Kidney epithelial cell (primary cell): ENCODE results near the gene YY1. TPM values are rescaled to one million over a fixed set of nuclear protein-coding genes. Genes with fewer than 3 reads are reported as not detected.
"Not testable (repeated sequence)": the region's sequence is repeated elsewhere in the genome, so short reads cannot be mapped to it uniquely, and the experiment has no call there.

ENCODE experiments used
- DNase-seq: peaks from one replicate; pipeline ENCODE4 v3.0.0-alpha.2; 2010; ENCODE audit warnings: low read depth
- H3K27me3 ChIP-seq: 2 replicates; pipeline ENCODE4 v1.6.0; 2011; ENCODE audit warnings: low read length; ENCODE audit not compliant: control insufficient read depth, insufficient read depth
- H3K36me3 ChIP-seq: 2 replicates; pipeline ENCODE4 v1.5.1; 2011; ENCODE audit warnings: low read length; ENCODE audit not compliant: control insufficient read depth, insufficient read depth
- H3K4me3 ChIP-seq: 2 replicates; pipeline ENCODE4 v1.5.1; 2011; ENCODE audit warnings: low read depth, mild to moderate bottlenecking, control low read depth, low read length
- total RNA-seq: library from RNA; depleted of rRNA; stranded (reverse); fragments of >200 nt; gene quantifications from 2 replicates; pipeline ENCODE4 v1.2.3, GENCODE V29; 2015
- TF ChIP-seq, protein P1 (sequence below): IDR thresholded peaks from 2 replicates; pipeline ENCODE4 v1.5.1; 2011; ENCODE audit warnings: mild to moderate bottlenecking, moderate library complexity, low read length, control low read depth, inconsistent platforms; ENCODE audit not compliant: insufficient read depth, poor library complexity, severe bottlenecking

YY1 gene
- total RNA-seq, 1 donor from 2014 or later, result 40.9 TPM

DNA sequence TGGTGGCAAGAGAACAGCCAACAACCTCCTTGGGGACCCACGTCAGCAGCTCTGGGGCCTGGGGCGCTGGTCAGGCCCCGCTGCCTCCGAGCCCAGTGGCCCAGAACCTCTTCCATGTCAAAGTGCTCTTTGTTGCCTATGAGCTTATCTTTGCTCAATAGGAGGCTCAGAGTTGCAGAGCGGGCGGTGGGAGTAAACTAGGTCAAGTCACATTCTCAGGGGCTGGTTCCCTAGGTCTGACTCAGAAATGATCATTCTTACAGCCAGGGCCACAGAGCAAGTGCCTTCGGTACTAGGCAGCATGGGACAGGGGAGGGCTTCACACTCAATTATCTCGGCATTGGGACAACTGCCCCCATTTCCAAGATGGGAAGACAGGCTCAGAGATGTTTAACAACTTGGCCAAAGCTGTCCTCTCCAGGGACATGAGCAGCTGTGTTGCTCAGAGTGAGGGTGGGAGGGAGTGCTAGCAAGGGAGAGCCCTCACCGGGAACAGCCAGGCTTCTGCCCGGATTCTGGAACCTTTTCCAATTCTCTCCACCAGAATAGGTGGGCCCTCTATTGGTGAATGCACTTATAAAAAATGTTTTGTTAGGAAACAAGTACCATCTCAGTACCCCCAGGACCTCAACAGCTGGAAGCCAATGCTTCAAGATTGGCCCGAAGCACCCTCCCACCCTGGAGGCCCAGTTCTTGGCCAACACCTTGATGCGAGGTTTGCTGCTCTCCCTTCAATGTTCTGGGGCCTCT, 55.4 kb downstream of the YY1 start:
- no peak for DNase-seq
- TF ChIP-seq, protein P1, sequence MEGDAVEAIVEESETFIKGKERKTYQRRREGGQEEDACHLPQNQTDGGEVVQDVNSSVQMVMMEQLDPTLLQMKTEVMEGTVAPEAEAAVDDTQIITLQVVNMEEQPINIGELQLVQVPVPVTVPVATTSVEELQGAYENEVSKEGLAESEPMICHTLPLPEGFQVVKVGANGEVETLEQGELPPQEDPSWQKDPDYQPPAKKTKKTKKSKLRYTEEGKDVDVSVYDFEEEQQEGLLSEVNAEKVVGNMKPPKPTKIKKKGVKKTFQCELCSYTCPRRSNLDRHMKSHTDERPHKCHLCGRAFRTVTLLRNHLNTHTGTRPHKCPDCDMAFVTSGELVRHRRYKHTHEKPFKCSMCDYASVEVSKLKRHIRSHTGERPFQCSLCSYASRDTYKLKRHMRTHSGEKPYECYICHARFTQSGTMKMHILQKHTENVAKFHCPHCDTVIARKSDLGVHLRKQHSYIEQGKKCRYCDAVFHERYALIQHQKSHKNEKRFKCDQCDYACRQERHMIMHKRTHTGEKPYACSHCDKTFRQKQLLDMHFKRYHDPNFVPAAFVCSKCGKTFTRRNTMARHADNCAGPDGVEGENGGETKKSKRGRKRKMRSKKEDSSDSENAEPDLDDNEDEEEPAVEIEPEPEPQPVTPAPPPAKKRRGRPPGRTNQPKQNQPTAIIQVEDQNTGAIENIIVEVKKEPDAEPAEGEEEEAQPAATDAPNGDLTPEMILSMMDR, result no peak
- no peak overlapping the region for H3K4me3 ChIP-seq
- peaks cover 4% of the 10 kb centered on the region for H3K36me3 ChIP-seq
- no peaks in the 10 kb centered on the region for H3K27me3 ChIP-seq

DNA sequence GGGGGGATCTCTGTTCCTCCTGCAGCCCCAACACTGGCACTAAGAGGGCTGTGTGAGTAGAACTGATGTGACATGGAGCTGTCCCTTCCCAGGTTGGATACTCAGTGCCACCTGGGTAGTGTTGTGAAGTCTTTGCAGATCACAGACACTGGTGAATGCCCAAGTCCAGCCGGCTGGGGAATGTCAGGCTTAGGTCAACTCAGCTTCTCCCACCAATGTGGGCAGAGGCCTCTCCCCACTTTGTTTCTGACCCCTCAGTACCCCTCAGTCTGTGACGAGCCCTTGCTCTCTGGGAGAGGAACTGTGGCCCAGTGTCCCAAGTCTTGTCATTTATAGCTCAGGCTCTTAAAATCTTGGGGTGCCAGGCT, 56.0 kb downstream of the YY1 start:
- TF ChIP-seq, protein P1, result no peak
- no peak overlapping the region for H3K4me3 ChIP-seq
- H3K36me3 ChIP-seq, result peaks cover 4% of the 10 kb centered on the region
- H3K27me3 ChIP-seq, result no peaks in the 10 kb centered on the region
- no peak for DNase-seq

DNA sequence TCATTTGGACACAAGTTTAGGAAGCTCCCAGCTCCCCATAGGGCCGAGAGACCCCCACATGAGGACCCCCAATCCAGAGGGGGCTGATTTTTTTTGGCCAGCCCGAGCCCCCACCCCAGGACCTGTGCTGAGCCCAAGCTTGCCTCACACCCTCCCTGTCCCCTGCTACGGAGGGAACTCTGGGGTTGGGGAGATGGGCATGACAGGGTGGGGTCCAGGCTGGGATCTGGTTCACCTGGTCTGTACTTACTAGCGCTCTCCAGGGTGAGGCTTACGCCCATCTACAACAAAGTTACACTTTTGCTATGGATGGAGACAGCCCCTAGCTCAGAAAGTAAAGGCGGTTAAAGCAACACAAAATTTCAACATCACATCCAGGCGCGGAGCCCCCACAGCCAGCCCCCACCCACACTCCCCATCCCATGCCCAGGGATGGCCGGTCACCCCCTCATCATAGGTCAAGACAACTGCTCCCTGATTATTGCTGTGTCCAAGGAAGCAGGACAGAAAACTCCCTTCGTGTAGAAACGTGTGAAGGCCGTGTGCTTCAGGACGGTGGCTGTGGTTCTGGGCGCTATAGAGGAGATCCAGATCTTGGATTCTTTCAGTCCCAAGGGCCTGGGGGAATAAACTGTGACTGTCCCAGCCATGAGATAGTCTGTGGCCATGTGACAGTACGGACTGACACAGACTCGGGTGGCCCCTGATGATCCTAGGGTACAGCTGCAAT, 56.6 kb downstream of the YY1 start:
- no peak for DNase-seq
- H3K27me3 ChIP-seq, result no peaks in the 10 kb centered on the region
- TF ChIP-seq, protein P1, result no peak

DNA sequence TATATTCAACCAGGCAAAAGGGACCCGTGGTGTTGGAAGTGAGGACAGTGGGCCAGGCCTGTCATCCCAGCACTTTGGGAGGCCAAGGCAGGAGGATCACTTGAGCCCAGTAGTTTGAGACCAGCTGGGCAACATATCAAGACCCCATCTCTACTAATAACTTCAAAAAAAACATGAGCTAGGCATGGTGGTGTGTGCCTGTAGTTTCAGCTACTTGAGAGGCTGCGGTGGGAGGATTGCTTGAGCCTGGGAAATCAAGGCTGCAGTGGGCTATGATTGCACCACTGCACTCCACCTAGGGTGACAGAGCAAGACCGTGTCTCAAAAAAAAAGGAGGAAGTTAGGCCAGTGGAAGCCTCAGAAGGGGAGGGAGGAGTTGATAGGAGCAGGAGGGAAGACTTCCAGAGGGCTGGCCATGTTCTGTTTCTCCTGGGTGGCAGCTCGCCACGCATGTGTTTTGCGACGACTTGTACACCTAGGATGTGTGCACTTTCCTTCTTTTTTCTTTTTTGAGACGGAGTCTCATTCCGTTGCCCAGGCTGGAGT, 57.2 kb downstream of the YY1 start:
- TF ChIP-seq, protein P1, result no peak
- DNase-seq, result no peak
- H3K4me3 ChIP-seq, result no peak overlapping the region

More for the DNA sequence above, 56.6 kb downstream of the YY1 start:
- H3K4me3 ChIP-seq, result no peak overlapping the region
- H3K36me3 ChIP-seq, result peaks cover 4% of the 10 kb centered on the region

DNA sequence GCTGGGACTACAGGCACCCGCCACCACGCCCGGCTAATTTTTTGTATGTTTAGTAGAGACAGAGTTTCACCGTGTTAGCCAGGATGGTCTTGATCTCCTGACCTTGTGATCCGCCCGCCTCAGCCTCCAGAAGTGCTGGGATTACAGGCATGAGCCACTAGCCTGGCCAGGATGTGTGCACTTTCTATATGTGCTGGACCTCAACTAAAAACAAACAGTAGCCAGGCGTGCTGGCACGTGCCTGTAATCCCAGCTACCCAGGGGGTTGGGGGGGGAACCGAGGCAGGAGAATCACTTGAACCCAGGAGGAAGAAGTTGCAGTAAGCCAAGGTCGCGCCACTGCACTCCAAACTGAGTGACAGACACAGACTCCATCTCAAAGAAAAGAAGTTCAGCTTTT, 57.8 kb downstream of the YY1 start:
- not testable (repeated sequence) for H3K4me3 ChIP-seq, DNase-seq, H3K27me3 ChIP-seq, H3K36me3 ChIP-seq

More for the DNA sequence above, 57.2 kb downstream of the YY1 start:
- Histone ChIP-seq H3K36me3 (peaks cover 3% of the 10 kb centered on the region), H3K27me3 (no peaks in the 10 kb centered on the region)

DNA sequence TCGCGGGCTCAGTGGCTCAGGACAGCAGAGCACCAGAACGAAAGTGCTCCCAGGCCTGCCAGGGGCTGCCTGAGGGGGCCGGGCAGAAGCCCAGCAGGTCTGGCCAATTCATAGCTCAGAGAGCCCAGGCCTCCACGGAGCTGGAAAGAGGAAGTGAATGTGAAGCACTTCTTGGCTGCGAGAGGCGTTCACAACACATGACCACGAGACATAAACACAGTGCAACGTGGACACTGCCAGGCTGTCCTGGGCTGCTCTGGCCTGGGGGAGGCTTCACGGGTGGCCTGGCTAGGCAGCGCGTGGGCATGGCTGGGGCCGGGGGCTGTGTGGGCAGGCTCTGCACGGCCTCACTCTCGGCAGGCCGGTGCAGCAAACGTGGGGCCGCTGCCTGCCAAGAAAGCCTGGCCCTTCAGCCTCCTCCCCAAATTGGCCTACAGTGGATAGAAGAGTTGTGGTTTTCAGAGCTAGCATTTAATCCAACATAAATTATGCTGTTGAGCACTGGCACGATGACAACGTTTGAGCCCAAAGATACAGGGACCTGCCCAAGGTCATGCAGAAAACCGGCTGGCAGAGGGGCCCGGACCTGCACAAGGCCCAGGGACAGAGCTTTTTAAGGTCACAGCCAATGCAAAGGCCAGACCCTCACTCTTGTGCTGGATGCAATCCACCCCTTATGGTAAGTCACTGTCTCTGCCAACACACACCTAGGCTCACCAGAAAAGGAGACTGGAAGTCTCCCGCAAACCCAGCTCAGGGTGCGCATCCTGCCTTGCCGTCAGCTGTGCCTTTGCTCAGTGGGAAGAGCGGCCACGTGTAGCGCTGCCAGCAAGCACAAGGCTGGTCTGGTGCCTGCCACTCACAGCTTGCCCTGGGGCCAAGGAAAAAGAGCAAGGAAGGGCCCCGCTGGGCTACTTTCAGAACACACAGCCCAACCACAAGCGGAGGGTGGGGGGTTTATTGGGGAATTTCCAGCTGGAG, 58.7 kb downstream of the YY1 start:
- no peaks in the 10 kb centered on the region for H3K36me3 ChIP-seq
- H3K4me3 ChIP-seq, result no peak overlapping the region
- TF ChIP-seq, protein P1, result no peak
- no peak for DNase-seq
- H3K27me3 ChIP-seq, result no peaks in the 10 kb centered on the region
